WERI-Rb-1 (cell line): ENCODE data around the gene CDH4.

Experiments
- DNase-seq: peaks from one replicate; pipeline ENCODE4 v3.0.0-alpha.2; 2020
- H3K27ac ChIP-seq: fragments of 250-450 bp; sonication (Bioruptor Pico); 2 replicates; pipeline ENCODE4 v1.5.1; 2020; ENCODE audit warnings: mild to moderate bottlenecking, moderate library complexity
- H3K27me3 ChIP-seq: fragments of 250-450 bp; sonication (Bioruptor Pico); 2 replicates; pipeline ENCODE4 v1.5.1; 2021; ENCODE audit warnings: mild to moderate bottlenecking, low read depth, moderate library complexity; ENCODE audit not compliant: insufficient read depth, severe bottlenecking
- H3K36me3 ChIP-seq: fragments of 250-450 bp; sonication (Bioruptor Pico); 2 replicates; pipeline ENCODE4 v1.5.1; 2020; ENCODE audit warnings: mild to moderate bottlenecking, moderate library complexity
- H3K4me3 ChIP-seq: 2 replicates; pipeline ENCODE4 v1.5.1; 2011; ENCODE audit warnings: low read depth, mild to moderate bottlenecking, control low read depth, low read length
- H3K9me3 ChIP-seq: fragments of 250-450 bp; sonication (Bioruptor Pico); 2 replicates; pipeline ENCODE4 v1.5.1; 2021; ENCODE audit warnings: mild to moderate bottlenecking, moderate library complexity; ENCODE audit not compliant: severe bottlenecking
- TF ChIP-seq, protein P1 (sequence below): IDR thresholded peaks from 2 replicates; pipeline ENCODE4 v1.5.1; 2011; ENCODE audit warnings: low read depth, mild to moderate bottlenecking, control low read depth, inconsistent platforms, low read length

The CDH4 gene

DNA sequence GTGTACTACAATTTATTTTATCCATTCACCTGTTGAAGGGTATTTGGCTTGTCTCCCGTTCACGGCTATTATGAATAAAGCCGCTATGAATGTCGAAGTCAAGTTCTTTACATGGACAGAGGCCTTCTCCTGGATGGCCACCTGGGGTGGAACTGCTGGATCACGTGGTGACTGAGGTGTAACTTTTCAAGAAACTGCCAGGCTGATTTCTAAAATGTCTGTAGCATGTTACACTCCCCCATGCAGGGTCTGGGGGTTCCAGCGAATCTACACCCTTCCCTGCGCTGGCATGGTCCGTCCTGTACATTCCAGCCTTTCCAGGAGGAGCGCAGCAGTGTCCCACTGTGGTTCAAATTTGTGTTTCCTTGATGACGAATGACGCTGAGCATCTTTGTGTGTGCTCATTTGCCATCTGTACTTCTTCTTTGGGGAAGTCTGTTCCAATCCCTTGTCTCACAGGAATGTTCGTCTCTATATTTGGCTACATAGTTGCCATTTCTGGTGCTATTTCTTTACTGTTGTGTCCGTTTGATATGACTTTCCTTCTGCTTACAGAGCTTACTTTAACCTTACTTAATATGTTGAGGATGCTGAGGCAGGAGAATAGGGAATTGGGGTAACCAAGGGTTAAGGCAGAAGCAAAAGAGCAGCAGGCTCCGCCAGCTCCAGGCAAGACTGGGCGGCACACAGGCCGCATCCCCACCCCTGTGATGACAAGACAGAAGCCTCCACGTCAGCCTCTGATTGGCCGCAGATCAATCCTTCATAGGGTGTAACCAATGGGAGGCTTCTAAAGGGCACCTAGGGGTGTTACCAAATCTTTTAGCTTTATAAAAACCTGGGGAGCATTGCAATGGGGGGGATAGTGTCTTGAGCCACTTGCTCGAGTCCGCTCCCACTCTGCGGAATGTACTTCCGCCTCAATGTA, 707.0 kb downstream of the CDH4 start:
- H3K36me3 ChIP-seq = no peaks in the 10 kb centered on the region
- TF ChIP-seq, protein P1, sequence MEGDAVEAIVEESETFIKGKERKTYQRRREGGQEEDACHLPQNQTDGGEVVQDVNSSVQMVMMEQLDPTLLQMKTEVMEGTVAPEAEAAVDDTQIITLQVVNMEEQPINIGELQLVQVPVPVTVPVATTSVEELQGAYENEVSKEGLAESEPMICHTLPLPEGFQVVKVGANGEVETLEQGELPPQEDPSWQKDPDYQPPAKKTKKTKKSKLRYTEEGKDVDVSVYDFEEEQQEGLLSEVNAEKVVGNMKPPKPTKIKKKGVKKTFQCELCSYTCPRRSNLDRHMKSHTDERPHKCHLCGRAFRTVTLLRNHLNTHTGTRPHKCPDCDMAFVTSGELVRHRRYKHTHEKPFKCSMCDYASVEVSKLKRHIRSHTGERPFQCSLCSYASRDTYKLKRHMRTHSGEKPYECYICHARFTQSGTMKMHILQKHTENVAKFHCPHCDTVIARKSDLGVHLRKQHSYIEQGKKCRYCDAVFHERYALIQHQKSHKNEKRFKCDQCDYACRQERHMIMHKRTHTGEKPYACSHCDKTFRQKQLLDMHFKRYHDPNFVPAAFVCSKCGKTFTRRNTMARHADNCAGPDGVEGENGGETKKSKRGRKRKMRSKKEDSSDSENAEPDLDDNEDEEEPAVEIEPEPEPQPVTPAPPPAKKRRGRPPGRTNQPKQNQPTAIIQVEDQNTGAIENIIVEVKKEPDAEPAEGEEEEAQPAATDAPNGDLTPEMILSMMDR = no peak

DNA sequence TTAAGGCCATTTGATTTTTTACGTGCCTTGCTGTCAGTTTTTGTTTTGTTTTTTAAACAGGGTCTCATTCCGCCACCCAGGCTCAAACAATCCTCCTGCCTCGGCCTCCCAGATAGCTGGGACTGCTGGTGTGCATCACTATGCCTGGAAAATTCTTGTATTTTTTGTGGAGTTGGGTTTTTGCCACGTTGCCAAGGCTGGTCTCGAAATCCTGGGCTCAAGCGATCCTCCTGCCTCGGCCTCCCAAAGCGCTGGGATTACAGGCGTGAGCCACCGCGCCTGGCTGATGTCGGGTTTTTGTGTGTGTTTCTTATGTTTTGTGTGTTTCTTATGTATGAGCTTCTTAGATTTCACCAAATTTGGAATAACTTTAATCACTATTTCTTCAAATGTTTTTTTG, 708.8 kb downstream of the CDH4 start:
- no peaks in the 10 kb centered on the region for H3K27me3 ChIP-seq
- H3K9me3 ChIP-seq = no peaks in the 10 kb centered on the region
- no peak for DNase-seq
- no peaks in the 10 kb centered on the region for H3K36me3 ChIP-seq
- no peak overlapping the region for H3K4me3 ChIP-seq
- TF ChIP-seq, protein P1 = no peak
- H3K27ac ChIP-seq = no peak overlapping the region

More for the DNA sequence above, 707.0 kb downstream of the CDH4 start:
- no peaks in the 10 kb centered on the region for H3K27me3 ChIP-seq
- H3K27ac ChIP-seq = no peak overlapping the region
- DNase-seq = no peak
- no peak overlapping the region for H3K4me3 ChIP-seq
- no peaks in the 10 kb centered on the region for H3K9me3 ChIP-seq

DNA sequence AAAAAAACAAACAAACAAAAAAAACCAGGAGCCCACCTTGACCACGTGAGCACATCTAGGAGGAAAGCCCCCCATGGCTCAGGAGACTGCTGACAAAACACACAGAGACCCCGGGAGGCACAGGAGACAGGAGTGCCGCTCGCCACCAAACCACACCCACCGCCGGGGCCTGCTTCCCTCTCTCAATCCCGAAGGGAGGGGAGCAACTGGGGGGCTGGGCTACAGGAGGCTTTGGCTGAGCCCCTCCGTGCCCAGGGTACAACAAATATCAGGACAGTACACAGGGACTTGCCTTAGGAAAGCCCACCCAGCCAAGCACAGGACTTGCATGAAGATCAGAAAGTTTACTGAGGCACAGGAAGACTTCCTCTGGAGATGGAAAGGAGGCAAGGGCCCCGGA, 711.1 kb downstream of the CDH4 start:
- Histone ChIP-seq H3K36me3 (no peaks in the 10 kb centered on the region), H3K9me3 (no peaks in the 10 kb centered on the region), H3K4me3 (no peak overlapping the region), H3K27me3 (no peaks in the 10 kb centered on the region), H3K27ac (no peak overlapping the region)
- no peak for DNase-seq
- TF ChIP-seq, protein P1 = no peak

DNA sequence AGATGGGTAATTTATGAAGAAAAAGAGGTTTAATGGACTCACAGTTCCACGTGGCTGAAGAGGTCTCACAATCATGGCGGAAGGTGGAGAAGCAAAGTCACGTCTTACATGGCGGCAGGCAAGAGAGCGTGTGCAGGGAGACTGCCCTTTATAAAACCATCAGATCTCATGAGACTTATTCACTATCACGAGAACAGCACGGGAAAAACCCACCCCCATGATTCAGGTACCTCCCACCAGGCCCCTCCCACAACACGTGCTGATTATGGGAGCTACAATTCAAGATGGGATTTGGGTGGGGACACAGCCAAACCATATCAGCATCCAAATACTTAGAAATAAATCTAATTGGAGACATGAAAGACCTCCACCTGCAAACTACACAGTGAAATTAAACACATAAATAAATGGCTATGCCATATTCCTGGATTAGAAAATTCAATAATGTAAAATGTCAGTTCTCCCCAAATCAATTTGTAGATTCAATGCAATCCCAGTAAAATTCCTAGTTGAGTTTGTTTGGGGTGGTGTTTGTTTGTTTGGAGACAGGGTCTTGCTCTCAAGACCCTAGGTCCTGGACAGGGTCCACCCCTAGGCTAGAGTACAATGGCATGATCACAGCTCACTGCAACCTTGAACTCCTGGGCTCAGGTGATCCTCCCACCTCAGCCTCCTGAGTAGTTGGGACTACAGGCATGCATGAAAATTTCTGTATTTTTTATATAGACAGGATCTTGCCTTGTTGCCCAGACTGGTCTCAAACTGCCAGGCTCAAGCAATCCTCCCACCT, 712.0 kb downstream of the CDH4 start:
- Histone ChIP-seq H3K9me3 (no peaks in the 10 kb centered on the region), H3K4me3 (no peak overlapping the region), H3K27me3 (no peaks in the 10 kb centered on the region), H3K27ac (no peak overlapping the region), H3K36me3 (no peaks in the 10 kb centered on the region)
- DNase-seq = no peak
- TF ChIP-seq, protein P1 = no peak

DNA sequence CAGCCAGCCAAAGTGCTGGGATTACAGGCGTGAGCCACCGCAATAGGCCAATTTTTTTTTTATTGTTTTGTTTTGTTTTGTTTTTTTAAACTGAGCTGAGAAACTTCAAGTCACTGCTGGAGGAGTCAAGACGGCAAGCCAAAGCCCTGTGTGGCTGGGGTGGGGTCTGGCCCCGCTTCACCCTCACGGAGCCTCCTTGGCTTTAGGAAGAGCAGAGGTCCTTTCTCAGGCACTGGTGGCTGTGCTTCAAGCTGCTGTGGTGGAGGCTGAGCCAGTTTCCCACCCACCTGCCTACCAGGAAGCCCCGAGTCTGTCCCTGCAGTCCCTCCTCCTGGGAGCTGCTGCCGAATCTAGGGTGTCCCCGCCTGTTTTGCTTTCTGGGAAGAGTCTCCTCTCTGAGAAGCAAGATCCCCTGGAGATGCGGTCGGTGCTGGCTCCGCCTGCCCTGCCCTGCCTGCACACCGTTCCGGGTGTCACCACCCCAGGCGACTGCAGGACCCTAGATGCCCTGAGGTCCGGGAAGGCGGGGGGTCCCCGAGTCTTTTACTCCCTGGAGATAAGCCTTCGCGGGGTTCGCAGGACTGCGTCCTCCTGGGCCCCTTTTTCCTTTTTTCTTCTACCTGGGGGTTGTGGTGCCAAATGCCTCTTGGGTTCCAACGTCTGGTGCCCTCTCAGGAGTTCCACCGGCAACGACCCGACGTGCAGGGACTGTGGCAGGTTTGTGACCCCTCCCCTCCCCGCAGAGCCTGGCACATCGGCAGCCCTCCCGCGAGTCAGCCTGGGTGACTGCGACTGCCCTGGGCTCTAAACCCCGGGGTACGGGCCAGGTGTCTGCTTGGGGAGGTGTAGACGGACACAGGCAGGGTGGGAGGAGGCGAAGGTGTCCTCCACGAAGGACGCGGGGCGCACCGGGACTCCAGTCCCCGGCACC, 712.9 kb downstream of the CDH4 start:
- Histone ChIP-seq H3K27ac (no peak overlapping the region), H3K27me3 (no peaks in the 10 kb centered on the region), H3K9me3 (no peaks in the 10 kb centered on the region), H3K36me3 (no peaks in the 10 kb centered on the region), H3K4me3 (peak overlapping the region; percentile 26)
- DNase-seq = no peak
- TF ChIP-seq, protein P1 = no peak
